GM23248 (cell line): ENCODE results near the gene PIP5K1B. TPM values are rescaled to one million over a fixed set of nuclear protein-coding genes. Genes with fewer than 3 reads are reported as not detected.

ENCODE experiments used
- DNase-seq: peaks from one replicate; pipeline ENCODE4 v3.0.0-alpha.2; 2015
- H2AFZ ChIP-seq: fragments of 200-600 bp; sonication (generic); 2 replicates; pipeline ENCODE4 v1.6.1; 2016; ENCODE audit warnings: antibody characterized with exemption
- H3F3A ChIP-seq: fragments of 200-600 bp; sonication (generic); 2 replicates; pipeline ENCODE4 v1.6.1; 2016; ENCODE audit warnings: mild to moderate bottlenecking, antibody characterized with exemption, mixed run types; ENCODE audit not compliant: insufficient read depth
- H3K27ac ChIP-seq: fragments of 200-600 bp; sonication (generic); 2 replicates; pipeline ENCODE4 v1.5.1; 2016; ENCODE audit warnings: mild to moderate bottlenecking
- H3K27me3 ChIP-seq: fragments of 200-600 bp; sonication (generic); replicated peaks from 2 replicates; pipeline ENCODE4 v1.6.1; 2016; ENCODE audit warnings: mild to moderate bottlenecking; ENCODE audit not compliant: insufficient read depth
- H3K36me3 ChIP-seq: fragments of 200-600 bp; sonication (generic); 2 replicates; pipeline ENCODE4 v1.6.1; 2016; ENCODE audit warnings: low read depth, mild to moderate bottlenecking
- H3K4me1 ChIP-seq: fragments of 200-600 bp; sonication (generic); 2 replicates; pipeline ENCODE4 v1.6.1; 2016; ENCODE audit warnings: mild to moderate bottlenecking; ENCODE audit not compliant: insufficient read depth
- H3K4me2 ChIP-seq: fragments of 200-600 bp; sonication (generic); one replicate; pipeline ENCODE4 v1.6.1; 2016; ENCODE audit warnings: mild to moderate bottlenecking; ENCODE audit not compliant: unreplicated experiment
- H3K4me3 ChIP-seq: fragments of 200-600 bp; sonication (generic); 2 replicates; pipeline ENCODE4 v1.5.1; 2016; ENCODE audit warnings: mild to moderate bottlenecking
- H3K79me2 ChIP-seq: fragments of 200-600 bp; sonication (generic); 2 replicates; pipeline ENCODE4 v1.6.1; 2016; ENCODE audit warnings: mild to moderate bottlenecking; ENCODE audit not compliant: insufficient read depth
- H3K9ac ChIP-seq: fragments of 200-600 bp; sonication (generic); 2 replicates; pipeline ENCODE4 v1.6.1; 2016; ENCODE audit warnings: mild to moderate bottlenecking
- H3K9me2 ChIP-seq: fragments of 200-600 bp; sonication (generic); 2 replicates; pipeline ENCODE4 v1.6.1; 2016; ENCODE audit warnings: mixed run types, mild to moderate bottlenecking, moderate library complexity; ENCODE audit not compliant: insufficient read depth
- H3K9me3 ChIP-seq: fragments of 200-600 bp; sonication (generic); one replicate; pipeline ENCODE4 v1.6.1; 2017; ENCODE audit warnings: low read depth
- H4K20me1 ChIP-seq: fragments of 200-600 bp; sonication (generic); 2 replicates; pipeline ENCODE4 v1.6.0; 2016; ENCODE audit not compliant: insufficient read depth
- EZH2 ChIP-seq: fragments of 200-600 bp; sonication (generic); IDR thresholded peaks from 2 replicates; pipeline ENCODE4 v1.6.1; 2018; ENCODE audit warnings: antibody characterized with exemption, mild to moderate bottlenecking; ENCODE audit not compliant: insufficient read depth, poor library complexity, severe bottlenecking
- EZH2phosphoT487 ChIP-seq: fragments of 200-600 bp; sonication (generic); IDR thresholded peaks from 2 replicates; pipeline ENCODE4 v1.6.1; 2018; ENCODE audit warnings: antibody characterized with exemption, moderate library complexity, mild to moderate bottlenecking, low read depth; ENCODE audit not compliant: insufficient read depth
- WGBS, 2 experiments: methylation state at CpG; one replicate each; pipeline ENCODE4 v1.1.6; 2015 to 2017; ENCODE audit warnings: low lambda C conversion rate in 2 of 2, low coverage in 1 of 2; ENCODE audit errors: missing lambda C conversion rate in 2 of 2; 5-methylcytosine and 5-hydroxymethylcytosine counted together
- in situ Hi-C: fragments of 300-500 bp; cut with MboI; formaldehyde crosslinking; loops from 2 replicates; pipeline ENCODE4 v1.15.0; 2020
- polyA plus RNA-seq: library from polyadenylated mRNA; unstranded; fragments of >200 nt; fragmentation: Nextera tagmentation; extraction: Ambion mirVana; gene quantifications from 2 replicates; pipeline ENCODE4 v1.2.1, GENCODE V29; 2016
- total RNA-seq: library from RNA; depleted of rRNA; stranded (reverse); fragments of >200 nt; shearing (Covaris generic); gene quantifications from 2 replicates; pipeline ENCODE4 v1.2.3, GENCODE V29; 2014

PIP5K1B gene
- total and polyA plus RNA-seq, 2 experiments from 2014 or later = not detected

GRCh38 chr9:68705531-68706362 lies 707 bp downstream of the PIP5K1B start:
- Histone ChIP-seq H3K79me2 (no peaks in the 10 kb centered on the region), H4K20me1 (no peaks in the 10 kb centered on the region), H3F3A (no peaks in the 10 kb centered on the region), H2AFZ (0 out of 2 replicates have a peak overlapping the region, but pooled peaks have one; percentile 38), H3K36me3 (no peaks in the 10 kb centered on the region), H3K4me3 (no peak overlapping the region), H3K9me2 (no peaks in the 10 kb centered on the region), H3K9me3 (no peaks in the 10 kb centered on the region), H3K9ac (no peak overlapping the region), H3K27ac (no peak overlapping the region), H3K4me2 (peak overlapping the region; percentile 57), H3K4me1 (no peaks in the 10 kb centered on the region), H3K27me3 (peaks cover 56% of the 10 kb centered on the region)
- in situ Hi-C loops = no loop called here
- 2 to 3% methylated on average over 45 to 56 of the region's 62 CpGs for WGBS, 2 experiments
- no peak for DNase-seq
- TF ChIP-seq EZH2 (no peak), EZH2phosphoT487 (0 out of 2 replicates have a peak, but pooled peaks have one; percentile 40)

- Histone ChIP-seq H3K9me3 (no peaks in the 10 kb centered on the region), H2AFZ (no peak overlapping the region)
- TF ChIP-seq EZH2phosphoT487 (0 out of 2 replicates have a peak, but pooled peaks have one; percentile 1), EZH2 (peak; percentile 69)
Observed at GRCh38 chr9:68706363-68707201, 1.5 kb downstream of the PIP5K1B start.

GRCh38 chr9:68707801-68708488 lies 2.9 kb downstream of the PIP5K1B start:
- no peak overlapping the region for H3K27ac ChIP-seq
- H2AFZ ChIP-seq = no peak overlapping the region
- WGBS, 2 experiments = 32 to 35% methylated on average over 4 of the region's 4 CpGs
- no peaks in the 10 kb centered on the region for H3K4me1 ChIP-seq
- no peaks in the 10 kb centered on the region for H3K36me3 ChIP-seq
- H3K79me2 ChIP-seq = no peaks in the 10 kb centered on the region
- H3K9ac ChIP-seq = no peak overlapping the region
- TF ChIP-seq EZH2 (no peak), EZH2phosphoT487 (no peak)
- 0 out of 2 replicates have a peak, but pooled peaks cover 2% of the 10 kb centered on the region for H3K9me2 ChIP-seq
- no peak overlapping the region for H3K4me3 ChIP-seq
- peaks cover 56% of the 10 kb centered on the region for H3K27me3 ChIP-seq
- no peaks in the 10 kb centered on the region for H4K20me1 ChIP-seq
- in situ Hi-C loops = no loop called here
- no peak overlapping the region for H3K4me2 ChIP-seq
- H3F3A ChIP-seq = no peaks in the 10 kb centered on the region
- no peaks in the 10 kb centered on the region for H3K9me3 ChIP-seq
- no peak for DNase-seq

More at GRCh38 chr9:68706363-68707201, 1.5 kb downstream of the PIP5K1B start:
- no peaks in the 10 kb centered on the region for H3K79me2 ChIP-seq
- no peak overlapping the region for H3K27ac ChIP-seq
- H3K4me2 ChIP-seq = no peak overlapping the region
- 11 to 13% methylated on average over 19 of the region's 19 CpGs for WGBS, 2 experiments
- no peaks in the 10 kb centered on the region for H3K9me2 ChIP-seq
- H4K20me1 ChIP-seq = no peaks in the 10 kb centered on the region
- H3K4me3 ChIP-seq = no peak overlapping the region
- H3K36me3 ChIP-seq = no peaks in the 10 kb centered on the region
- peaks cover 56% of the 10 kb centered on the region for H3K27me3 ChIP-seq
- DNase-seq = no peak
- H3K4me1 ChIP-seq = no peaks in the 10 kb centered on the region
- H3F3A ChIP-seq = no peaks in the 10 kb centered on the region
- in situ Hi-C loops = no loop called here
- no peak overlapping the region for H3K9ac ChIP-seq

GRCh38 chr9:68708513-68708912 lies 3.5 kb downstream of the PIP5K1B start:
- H2AFZ ChIP-seq = no peak overlapping the region
- 0 out of 2 replicates have a peak, but pooled peaks cover 2% of the 10 kb centered on the region for H3K9me2 ChIP-seq
- H3K79me2 ChIP-seq = no peaks in the 10 kb centered on the region
- H3K4me2 ChIP-seq = no peak overlapping the region
- in situ Hi-C loops = no loop called here
- H4K20me1 ChIP-seq = no peaks in the 10 kb centered on the region
- 39 to 48% methylated on average over 3 of the region's 3 CpGs for WGBS, 2 experiments
- no peak for TF ChIP-seq EZH2
- no peak for TF ChIP-seq EZH2phosphoT487
- H3K9me3 ChIP-seq = no peaks in the 10 kb centered on the region
- H3K27me3 ChIP-seq = peaks cover 54% of the 10 kb centered on the region
- no peak overlapping the region for H3K9ac ChIP-seq
- H3K4me3 ChIP-seq = no peak overlapping the region
- no peaks in the 10 kb centered on the region for H3F3A ChIP-seq
- no peak overlapping the region for H3K27ac ChIP-seq
- H3K36me3 ChIP-seq = no peaks in the 10 kb centered on the region
- DNase-seq = no peak
- no peaks in the 10 kb centered on the region for H3K4me1 ChIP-seq
